ENCODE data around the gene EHBP1.
"Not testable (repeated sequence)": the region's sequence is repeated elsewhere in the genome, so short reads cannot be mapped to it uniquely, and the experiment has no call there.

Gene EHBP1

GRCh38 chr2:63054841-63055225 lies 349.3 kb downstream of the EHBP1 start:
- no peak for DNase-seq

GRCh38 chr2:63055226-63056106 lies 350.0 kb downstream of the EHBP1 start:
- DNase-seq, result no peak

- DNase-seq, result no peak
Observed at GRCh38 chr2:63056107-63057050, 350.9 kb downstream of the EHBP1 start.

GRCh38 chr2:63057249-63058143 lies 352.0 kb downstream of the EHBP1 start:
- no peak for DNase-seq

GRCh38 chr2:63058144-63058920 lies 352.8 kb downstream of the EHBP1 start:
- no peak for DNase-seq

- DNase-seq, result no peak
Observed at GRCh38 chr2:63058921-63059792, 353.6 kb downstream of the EHBP1 start.

GRCh38 chr2:63059793-63060471 lies 354.4 kb downstream of the EHBP1 start:
- DNase-seq, result no peak

- no peak for DNase-seq
Observed at GRCh38 chr2:63060472-63060991, 355.0 kb downstream of the EHBP1 start.

GRCh38 chr2:63064197-63064596 lies 358.7 kb downstream of the EHBP1 start:
- DNase-seq, result no peak

GRCh38 chr2:63064661-63065060 lies 359.1 kb downstream of the EHBP1 start:
- no peak for DNase-seq

GRCh38 chr2:63066265-63066664 lies 360.8 kb downstream of the EHBP1 start:
- no peak for DNase-seq

GRCh38 chr2:63066838-63067237 lies 361.3 kb downstream of the EHBP1 start:
- no peak for DNase-seq

GRCh38 chr2:63071664-63072063 lies 366.2 kb downstream of the EHBP1 start:
- no peak for DNase-seq

GRCh38 chr2:63073994-63074393 lies 368.5 kb downstream of the EHBP1 start:
- no peak for DNase-seq

- DNase-seq, result not testable (repeated sequence)
Observed at GRCh38 chr2:63074399-63074798, 368.9 kb downstream of the EHBP1 start.

GRCh38 chr2:63078852-63079606 lies 373.5 kb downstream of the EHBP1 start:
- DNase-seq, result no peak

- DNase-seq, result no peak
Observed at GRCh38 chr2:63081404-63081803, 375.9 kb downstream of the EHBP1 start.

GRCh38 chr2:63086687-63087086 lies 381.2 kb downstream of the EHBP1 start:
- no peak for DNase-seq

GRCh38 chr2:63092401-63092800 lies 386.9 kb downstream of the EHBP1 start:
- DNase-seq, result no peak
